Testis (tissue), 3 donors: ENCODE data around the gene OCA2. TPM values are rescaled to one million over a fixed set of nuclear protein-coding genes. Genes with fewer than 3 reads are reported as not detected.

ENCODE experiments used
- DNase-seq: peaks from one replicate; pipeline ENCODE4 v3.0.0-alpha.2; 2019
- H3K27ac ChIP-seq, 2 donors: fragments of 200-600 bp; sonication (generic); one replicate each; pipeline ENCODE4 v1.5.1; 2019
- H3K27me3 ChIP-seq: fragments of 200-600 bp; sonication (generic); one replicate; pipeline ENCODE4 v1.5.1; 2019
- H3K36me3 ChIP-seq: fragments of 200-600 bp; sonication (generic); one replicate; pipeline ENCODE4 v1.5.1; 2017; ENCODE audit warnings: low read depth; ENCODE audit errors: missing control alignments
- H3K4me1 ChIP-seq: fragments of 200-600 bp; sonication (generic); one replicate; pipeline ENCODE4 v1.5.1; 2019
- H3K4me3 ChIP-seq, 2 donors: fragments of 200-600 bp; sonication (generic); one replicate each; pipeline ENCODE4 v1.5.1; 2017 to 2019
- H3K9me3 ChIP-seq: fragments of 200-600 bp; sonication (generic); one replicate; pipeline ENCODE4 v1.5.1; 2017
- POLR2A ChIP-seq: fragments of 450-650 bp; IDR thresholded peaks from one replicate; pipeline ENCODE4 v1.6.1; 2017; ENCODE audit warnings: antibody characterized with exemption, mild to moderate bottlenecking, moderate library complexity
- WGBS, 2 donors: methylation state at CpG; one replicate each; pipeline ENCODE4 v1.1.5; 2018; 5-methylcytosine and 5-hydroxymethylcytosine counted together
- intact Hi-C: fragments of 100-400 bp; cut with DNase I; formaldehyde crosslinking; loops from one replicate; pipeline ENCODE4 v1.15.1; 2023; ENCODE audit warnings: low total_unique reads
- polyA plus RNA-seq: library from polyadenylated mRNA; stranded (reverse); fragments of 350-450 nt; fragmentation: Illumina TruSeq; extraction: RNeasy Lipid Tissue Mini Kit (QIAGEN cat#74804); gene quantifications from one replicate; pipeline ENCODE4 v1.2.3, GENCODE V29; 2014; ENCODE audit warnings: low read depth, low replicate concordance; ENCODE audit not compliant: insufficient read depth
- total RNA-seq, 2 donors: library from RNA; depleted of rRNA; stranded (reverse); fragments of >200 nt; gene quantifications; one replicate each; pipeline ENCODE4 v1.2.3, GENCODE V29; 2016
- TF ChIP-seq, protein P1 (sequence below), 3 experiments: fragments of 450-650 bp in 2 of 3; fragments of 200-600 bp in 1 of 3; sonication (generic) in 1 of 3; IDR thresholded peaks; one replicate each; pipeline ENCODE4 v1.5.1; 2016 to 2019; ENCODE audit warnings: antibody characterized with exemption in 3 of 3, mild to moderate bottlenecking in 2 of 3, moderate library complexity in 1 of 3

OCA2 gene
- total and polyA plus RNA-seq, 3 donors from 2014 or later = 2.6 to 7.2 (median 4.5) TPM

DNA sequence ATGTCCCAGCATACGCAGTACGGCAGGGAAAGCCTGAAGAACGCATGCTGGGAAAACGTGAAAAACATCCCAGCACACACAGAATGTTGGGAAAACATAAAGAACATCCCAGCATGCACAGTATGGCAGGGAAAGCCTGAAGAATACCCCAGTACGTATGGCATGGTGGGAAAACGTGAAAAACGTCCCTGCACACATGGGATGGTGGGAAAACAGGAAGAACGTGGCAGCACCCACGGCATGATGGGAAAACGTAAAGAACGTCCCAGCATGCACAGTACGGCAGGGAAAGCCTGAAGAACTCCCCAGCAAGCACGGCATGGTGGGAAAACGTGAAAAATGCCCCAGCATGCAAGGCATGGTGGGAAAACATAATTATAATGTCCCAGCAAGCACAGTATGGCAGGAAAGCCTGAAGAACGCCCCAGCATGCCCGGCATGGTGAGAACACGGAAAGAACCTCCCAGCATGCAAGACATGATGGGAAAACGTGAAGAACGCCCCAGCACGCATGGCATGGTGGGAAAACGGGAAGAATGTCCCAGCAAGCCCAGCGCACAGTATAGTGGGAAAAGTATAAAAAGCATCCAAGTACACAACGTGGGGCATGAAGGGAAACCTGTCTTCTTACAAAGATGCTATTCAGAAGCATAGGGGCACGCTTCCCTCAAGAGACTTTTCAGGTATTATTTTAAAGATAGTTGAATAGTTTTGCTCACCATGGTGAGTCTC, 128.3 kb downstream of the OCA2 start:
- TF ChIP-seq POLR2A = no peak
- TF ChIP-seq, protein P1, sequence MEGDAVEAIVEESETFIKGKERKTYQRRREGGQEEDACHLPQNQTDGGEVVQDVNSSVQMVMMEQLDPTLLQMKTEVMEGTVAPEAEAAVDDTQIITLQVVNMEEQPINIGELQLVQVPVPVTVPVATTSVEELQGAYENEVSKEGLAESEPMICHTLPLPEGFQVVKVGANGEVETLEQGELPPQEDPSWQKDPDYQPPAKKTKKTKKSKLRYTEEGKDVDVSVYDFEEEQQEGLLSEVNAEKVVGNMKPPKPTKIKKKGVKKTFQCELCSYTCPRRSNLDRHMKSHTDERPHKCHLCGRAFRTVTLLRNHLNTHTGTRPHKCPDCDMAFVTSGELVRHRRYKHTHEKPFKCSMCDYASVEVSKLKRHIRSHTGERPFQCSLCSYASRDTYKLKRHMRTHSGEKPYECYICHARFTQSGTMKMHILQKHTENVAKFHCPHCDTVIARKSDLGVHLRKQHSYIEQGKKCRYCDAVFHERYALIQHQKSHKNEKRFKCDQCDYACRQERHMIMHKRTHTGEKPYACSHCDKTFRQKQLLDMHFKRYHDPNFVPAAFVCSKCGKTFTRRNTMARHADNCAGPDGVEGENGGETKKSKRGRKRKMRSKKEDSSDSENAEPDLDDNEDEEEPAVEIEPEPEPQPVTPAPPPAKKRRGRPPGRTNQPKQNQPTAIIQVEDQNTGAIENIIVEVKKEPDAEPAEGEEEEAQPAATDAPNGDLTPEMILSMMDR (IDR thresholded peaks at IDR 0.05) = no peak
- Histone ChIP-seq H3K36me3 (no peaks in the 10 kb centered on the region), H3K27ac (no peak overlapping the region), H3K27me3 (no peaks in the 10 kb centered on the region), H3K4me1 (no peaks in the 10 kb centered on the region), H3K9me3 (no peaks in the 10 kb centered on the region), H3K4me3 (peak overlapping the region in 1 of 2 donors; percentile 17)
- intact Hi-C loops = no loop called here
- WGBS, 2 donors = 63 to 71% methylated on average over 24 of the region's 24 CpGs
- DNase-seq = peak; percentile 25

DNA sequence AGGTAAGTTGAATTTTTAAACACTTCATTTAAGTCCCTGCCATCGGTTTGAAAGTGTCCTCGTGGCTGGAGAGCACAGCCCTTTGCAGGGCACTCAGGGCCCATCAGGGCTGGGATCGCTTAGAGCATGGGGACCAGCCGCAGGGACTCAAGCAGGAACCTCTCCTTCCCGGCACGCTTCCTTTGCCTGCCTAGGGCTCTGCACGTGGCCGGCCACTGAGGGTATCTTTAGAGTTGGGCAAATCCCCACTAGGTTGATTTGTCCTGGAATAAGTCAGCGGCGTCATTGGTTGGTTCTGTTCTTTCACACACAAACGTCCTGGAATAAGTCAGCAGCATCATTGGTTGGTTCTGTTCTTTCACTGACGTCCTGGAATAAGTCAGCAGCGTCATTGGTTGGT, 131.6 kb downstream of the OCA2 start:
- 64 to 84% methylated on average over 13 of the region's 13 CpGs for WGBS, 2 donors
- Histone ChIP-seq H3K9me3 (no peaks in the 10 kb centered on the region), H3K4me3 (peak overlapping the region in 1 of 2 donors; percentile 10), H3K36me3 (no peaks in the 10 kb centered on the region), H3K27ac (no peak overlapping the region), H3K4me1 (no peaks in the 10 kb centered on the region), H3K27me3 (no peaks in the 10 kb centered on the region)
- peak; percentile 36 for DNase-seq
- intact Hi-C loops = no loop called here
- no peak for TF ChIP-seq POLR2A
- TF ChIP-seq, protein P1 (IDR thresholded peaks at IDR 0.05) = no peak

DNA sequence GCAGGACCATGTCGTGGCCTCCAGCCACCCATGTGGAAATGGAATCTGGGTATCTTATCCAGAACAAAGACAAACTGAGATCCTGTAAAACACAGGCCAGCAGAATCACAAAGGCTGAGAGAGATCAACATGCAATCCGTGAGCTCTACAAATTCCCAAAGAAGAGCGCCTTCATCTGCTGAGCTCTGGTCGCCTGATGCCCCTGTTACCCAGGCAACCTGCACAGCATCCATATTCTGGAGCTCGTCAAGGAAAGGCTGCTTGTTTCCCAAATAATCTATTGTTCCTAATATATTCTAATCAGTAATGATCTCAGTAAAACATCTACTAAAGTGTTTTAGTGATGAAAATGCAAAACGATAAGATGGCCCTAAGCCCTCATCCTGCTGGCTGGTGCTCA, 133.6 kb downstream of the OCA2 start:
- no peaks in the 10 kb centered on the region for H3K36me3 ChIP-seq
- H3K9me3 ChIP-seq = no peaks in the 10 kb centered on the region
- intact Hi-C loops = no loop called here
- no peak overlapping the region for H3K27ac ChIP-seq
- WGBS, 2 donors = 91 to 93% methylated on average over 6 of the region's 6 CpGs
- no peaks in the 10 kb centered on the region for H3K4me1 ChIP-seq
- no peak for TF ChIP-seq POLR2A
- TF ChIP-seq, protein P1 (IDR thresholded peaks at IDR 0.05) = no peak
- H3K4me3 ChIP-seq = no peak overlapping the region
- no peaks in the 10 kb centered on the region for H3K27me3 ChIP-seq
- no peak for DNase-seq

DNA sequence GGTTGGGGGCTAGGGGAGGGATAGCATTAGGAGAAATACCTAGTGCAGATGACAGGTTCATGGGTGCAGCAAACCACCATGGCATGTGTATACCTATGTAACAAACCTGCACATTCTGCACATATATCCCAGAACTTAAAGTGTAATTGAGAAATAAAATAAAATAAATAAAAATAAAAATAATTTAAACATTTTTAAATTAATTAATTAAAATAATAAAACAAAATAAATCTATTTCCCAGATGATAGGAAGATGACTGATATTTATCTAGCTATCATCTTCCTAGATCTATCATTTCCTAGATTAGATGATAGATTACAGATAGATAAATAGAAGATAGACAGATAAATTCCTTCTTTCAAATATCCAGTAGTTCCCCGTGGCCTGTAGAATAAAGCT, 137.3 kb downstream of the OCA2 start:
- no peaks in the 10 kb centered on the region for H3K36me3 ChIP-seq
- H3K9me3 ChIP-seq = no peaks in the 10 kb centered on the region
- WGBS, 2 donors = 89 to 91% methylated on average over 1 of the region's 1 CpG
- TF ChIP-seq POLR2A = no peak
- TF ChIP-seq, protein P1 (IDR thresholded peaks at IDR 0.05) = no peak
- intact Hi-C loops = no loop called here
- no peaks in the 10 kb centered on the region for H3K27me3 ChIP-seq
- no peak for DNase-seq
- no peak overlapping the region for H3K27ac ChIP-seq
- no peak overlapping the region for H3K4me3 ChIP-seq
- no peaks in the 10 kb centered on the region for H3K4me1 ChIP-seq
